ENCODE data around the gene HSBP1. TPM values are rescaled to one million over a fixed set of nuclear protein-coding genes. Genes with fewer than 3 reads are reported as not detected.
A peak's percentile ranks its signal among the peaks of the same experiment; 100 is the strongest.

Gene HSBP1
- total RNA-seq, 3 donors from 2014 or later (not counting 1 experiment from before 2014, with no cell fraction given), result 34.8 to 39.6 (median 37.8) TPM

DNA sequence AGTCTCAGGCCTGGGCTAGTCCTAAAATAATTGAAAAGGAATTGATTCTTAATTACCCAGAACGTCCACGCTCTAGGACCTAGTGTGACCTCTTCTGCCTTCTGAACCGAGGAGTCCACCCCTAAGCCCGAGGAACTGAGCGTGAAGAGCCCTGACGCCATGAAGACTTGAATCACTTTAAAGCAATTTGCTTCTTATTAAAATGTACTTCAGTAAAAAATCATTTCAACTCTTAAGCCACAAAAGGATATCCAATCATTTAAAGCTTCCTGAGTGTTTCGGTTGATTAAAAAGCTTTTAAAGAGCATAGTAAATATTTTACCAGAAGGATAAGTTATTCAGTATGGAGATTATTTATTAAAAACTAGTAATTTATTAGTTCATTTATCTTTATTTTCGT, 11.6 kb downstream of the HSBP1 start:
- TF ChIP-seq CTCF (IDR thresholded peaks at IDR 0.05), result no peak
- H3K36me3 Mint-ChIP-seq, result no peaks in the 10 kb centered on the region
- H3K4me1 Mint-ChIP-seq, result no peaks in the 10 kb centered on the region
- Histone ChIP-seq H3K27ac (ENCODE audit: low read length) (no peak overlapping the region), H3K36me3 (ENCODE audit: control insufficient read depth, insufficient read depth, low read length) (no peaks in the 10 kb centered on the region), H3K4me1 (ENCODE audit: control insufficient read depth, insufficient read depth, low read length) (no peaks in the 10 kb centered on the region), H3K4me3 (ENCODE audit: low read length) (no peak overlapping the region), H3K9me3 (ENCODE audit: control insufficient read depth, insufficient read depth, low read length) (no peaks in the 10 kb centered on the region), H3K27me3 (ENCODE audit: control insufficient read depth, insufficient read depth, low read length) (no peaks in the 10 kb centered on the region)
- H3K27ac Mint-ChIP-seq, result no peak overlapping the region
- no peaks in the 10 kb centered on the region for H3K9me3 Mint-ChIP-seq
- no peak for DNase-seq
- H3K4me3 Mint-ChIP-seq, result no peak overlapping the region
- 71% methylated on average over 6 of the region's 8 CpGs for WGBS (ENCODE audit: insufficient coverage)
- H3K27me3 Mint-ChIP-seq (ENCODE audit: low read depth in 2 of 2), result peaks cover 0 to 7% of the 10 kb centered on the region in 2 donors
- ATAC-seq, result no peak
- intact Hi-C loops (cut with micrococcal nuclease), result no loop called here

GRCh38 chr16:83826146-83826913, 18.6 kb downstream of the HSBP1 start:
- Mint-ChIP-seq H3K27ac (no peak overlapping the region), H3K9me3 (no peaks in the 10 kb centered on the region), H3K4me1 (peaks cover 0 to 6% of the 10 kb centered on the region in 2 donors), H3K4me3 (no peak overlapping the region), H3K27me3 (ENCODE audit: low read depth in 2 of 2) (peaks cover 0 to 9% of the 10 kb centered on the region in 2 donors), H3K36me3 (no peaks in the 10 kb centered on the region)
- peak; percentile 89 for TF ChIP-seq CTCF (IDR thresholded peaks at IDR 0.05)
- peak; percentile 90 to 99 (median 97) for ATAC-seq
- Histone ChIP-seq H3K4me3 (ENCODE audit: low read length) (no peak overlapping the region), H3K36me3 (ENCODE audit: control insufficient read depth, insufficient read depth, low read length) (no peaks in the 10 kb centered on the region), H3K27ac (ENCODE audit: low read length) (no peak overlapping the region), H3K9me3 (ENCODE audit: control insufficient read depth, insufficient read depth, low read length) (no peaks in the 10 kb centered on the region), H3K27me3 (ENCODE audit: control insufficient read depth, insufficient read depth, low read length) (no peaks in the 10 kb centered on the region), H3K4me1 (ENCODE audit: control insufficient read depth, insufficient read depth, low read length) (peaks cover 4% of the 10 kb centered on the region)
- peak; percentile 71 to 84 for DNase-seq
- WGBS (ENCODE audit: insufficient coverage), result 49% methylated on average over 21 of the region's 21 CpGs
- intact Hi-C loops (cut with micrococcal nuclease), result no loop called here

DNA sequence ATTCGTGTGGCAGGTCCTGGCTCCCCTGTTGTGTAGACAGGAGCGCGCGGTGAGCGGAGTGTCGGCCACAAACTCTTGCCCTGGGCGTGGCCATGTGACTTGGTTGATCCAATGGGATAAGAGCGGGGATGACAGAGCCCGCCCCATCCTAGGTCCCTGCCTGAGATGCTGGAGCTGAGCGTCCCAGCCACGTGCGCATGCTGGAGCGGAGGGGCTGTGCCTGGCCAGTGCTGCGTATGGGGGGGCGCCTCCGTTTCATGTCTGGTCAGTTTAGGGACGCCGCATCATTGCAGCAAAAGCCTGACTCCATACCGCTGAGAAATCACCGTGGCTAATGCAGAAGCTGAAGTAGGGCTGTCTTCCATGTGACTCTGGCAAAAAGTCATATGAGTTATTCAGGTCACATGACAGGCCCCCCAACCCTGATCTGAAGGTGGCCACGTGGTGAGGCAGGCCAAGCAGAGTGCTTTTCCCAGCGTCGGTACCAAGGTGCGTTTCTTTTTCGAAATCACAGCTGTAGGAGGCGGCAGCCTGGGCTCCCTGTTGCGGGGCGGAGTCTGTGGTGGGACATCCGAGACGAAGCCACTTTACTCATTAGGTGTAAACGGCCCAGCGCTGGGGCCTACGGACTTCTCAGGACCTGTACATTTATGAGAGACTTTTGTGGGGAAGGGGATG, 22.5 kb downstream of the HSBP1 start:
- peaks cover 4% of the 10 kb centered on the region for H3K4me1 ChIP-seq (ENCODE audit: control insufficient read depth, insufficient read depth, low read length)
- no peak for TF ChIP-seq CTCF (IDR thresholded peaks at IDR 0.05)
- intact Hi-C loops (cut with micrococcal nuclease), result no loop called here
- H3K27me3 ChIP-seq (ENCODE audit: control insufficient read depth, insufficient read depth, low read length), result no peaks in the 10 kb centered on the region
- H3K4me3 ChIP-seq (ENCODE audit: low read length), result no peak overlapping the region
- H3K27ac ChIP-seq (ENCODE audit: low read length), result no peak overlapping the region
- Mint-ChIP-seq H3K27me3 (ENCODE audit: low read depth in 2 of 2) (peaks cover 0 to 8% of the 10 kb centered on the region in 2 donors), H3K4me3 (no peak overlapping the region), H3K27ac (no peak overlapping the region), H3K9me3 (no peaks in the 10 kb centered on the region), H3K4me1 (peaks cover 0 to 7% of the 10 kb centered on the region in 2 donors), H3K36me3 (no peaks in the 10 kb centered on the region)
- 92% methylated on average over 33 of the region's 33 CpGs for WGBS (ENCODE audit: insufficient coverage)
- H3K9me3 ChIP-seq (ENCODE audit: control insufficient read depth, insufficient read depth, low read length), result no peaks in the 10 kb centered on the region
- ATAC-seq, result no peak
- no peaks in the 10 kb centered on the region for H3K36me3 ChIP-seq (ENCODE audit: control insufficient read depth, insufficient read depth, low read length)
- no peak for DNase-seq

Measured in natural killer cell (primary cell).